ACC112 (cell line): ENCODE results near the gene TMIGD2.
"Not testable (repeated sequence)": the region's sequence is repeated elsewhere in the genome, so short reads cannot be mapped to it uniquely, and the experiment has no call there.

ENCODE experiments used
- H2AFZ ChIP-seq: fragments of 200-600 bp; sonication (generic); one replicate; pipeline ENCODE4 v1.6.0; 2017; ENCODE audit warnings: antibody characterized with exemption, low read length; ENCODE audit not compliant: unreplicated experiment
- H3K27ac ChIP-seq: fragments of 200-600 bp; sonication (generic); 2 replicates; pipeline ENCODE4 v1.5.1; 2014; ENCODE audit warnings: low read depth, mild to moderate bottlenecking, antibody characterized with exemption, low read length, moderate library complexity
- H3K27me3 ChIP-seq: fragments of 200-600 bp; sonication (generic); 2 replicates; pipeline ENCODE4 v1.6.1; 2014; ENCODE audit warnings: mild to moderate bottlenecking, antibody characterized with exemption, low read length, moderate library complexity, mixed read lengths; ENCODE audit not compliant: insufficient read depth
- H3K36me3 ChIP-seq: fragments of 200-600 bp; sonication (generic); 2 replicates; pipeline ENCODE4 v1.6.1; 2016; ENCODE audit warnings: mild to moderate bottlenecking, antibody characterized with exemption, low read length, moderate library complexity, mixed read lengths; ENCODE audit not compliant: insufficient read depth
- H3K4me1 ChIP-seq: fragments of 200-600 bp; sonication (generic); one replicate; pipeline ENCODE4 v1.6.1; 2016; ENCODE audit warnings: low read length, mixed read lengths; ENCODE audit not compliant: insufficient read depth, unreplicated experiment, control insufficient read depth
- H3K4me3 ChIP-seq: fragments of 200-600 bp; sonication (generic); 2 replicates; pipeline ENCODE4 v1.5.1; 2014; ENCODE audit warnings: mild to moderate bottlenecking, low read depth, low read length
- H3K79me2 ChIP-seq: fragments of 200-600 bp; sonication (generic); one replicate; pipeline ENCODE4 v1.6.0; 2016; ENCODE audit warnings: low read length; ENCODE audit not compliant: control insufficient read depth, unreplicated experiment, insufficient read depth

Gene TMIGD2

DNA sequence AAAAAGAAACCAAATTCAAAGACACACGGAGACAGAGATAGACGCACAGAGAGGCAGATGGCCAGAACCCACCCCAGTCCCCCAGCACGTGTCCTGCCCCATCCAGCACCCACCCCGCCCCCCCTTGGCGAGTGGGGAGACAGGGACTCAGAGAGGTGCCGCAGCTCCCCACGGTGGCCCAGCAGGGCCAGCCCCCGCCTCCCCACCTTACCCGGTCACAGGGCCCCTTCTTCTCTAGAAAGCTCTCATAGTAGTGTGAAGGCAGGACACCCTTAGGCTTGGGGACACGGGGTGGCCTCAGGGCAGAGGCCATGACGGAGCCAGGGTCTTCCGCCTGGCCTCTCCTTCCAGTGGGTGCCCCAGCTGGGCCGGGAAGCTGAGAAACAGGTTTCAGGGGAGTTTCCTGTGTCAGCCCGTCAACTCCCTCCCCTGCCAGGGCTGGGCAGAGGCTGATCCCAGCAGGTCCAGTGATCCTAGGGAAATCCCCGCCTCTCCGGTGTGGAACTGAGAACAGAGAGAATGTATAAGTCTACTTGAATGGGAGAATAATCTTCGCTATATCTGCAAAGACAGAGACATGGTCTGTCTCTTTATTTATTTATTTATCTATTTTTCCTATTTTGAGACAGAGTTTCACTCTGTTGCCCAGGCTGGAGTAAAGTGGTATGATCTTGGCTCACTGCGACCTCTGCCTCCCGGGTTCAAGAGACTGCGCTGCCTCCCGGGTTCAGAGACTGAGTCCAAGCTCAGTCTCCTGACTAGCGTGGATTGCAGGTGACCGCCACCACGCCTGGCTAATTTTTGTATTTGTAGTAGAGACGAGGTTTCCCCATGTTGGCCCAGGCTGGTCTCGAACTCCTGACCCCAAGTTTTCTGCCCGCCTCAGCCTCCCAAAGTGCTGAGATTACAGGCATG, 36.5 kb upstream of the TMIGD2 start, which contains the start of gene STAP2:
Gene STAP2, minus strand, starts transcription at position 387 of the 915 bp plus-strand sequence. Its CDS starts 74 bp downstream, at position 313.
- Histone ChIP-seq H3K4me3 (peak within 1 kb of the TSS; percentile 72), H2AFZ (peak within 1 kb of the TSS; percentile 92), H3K27ac (no peak within 1 kb of the TSS)

DNA sequence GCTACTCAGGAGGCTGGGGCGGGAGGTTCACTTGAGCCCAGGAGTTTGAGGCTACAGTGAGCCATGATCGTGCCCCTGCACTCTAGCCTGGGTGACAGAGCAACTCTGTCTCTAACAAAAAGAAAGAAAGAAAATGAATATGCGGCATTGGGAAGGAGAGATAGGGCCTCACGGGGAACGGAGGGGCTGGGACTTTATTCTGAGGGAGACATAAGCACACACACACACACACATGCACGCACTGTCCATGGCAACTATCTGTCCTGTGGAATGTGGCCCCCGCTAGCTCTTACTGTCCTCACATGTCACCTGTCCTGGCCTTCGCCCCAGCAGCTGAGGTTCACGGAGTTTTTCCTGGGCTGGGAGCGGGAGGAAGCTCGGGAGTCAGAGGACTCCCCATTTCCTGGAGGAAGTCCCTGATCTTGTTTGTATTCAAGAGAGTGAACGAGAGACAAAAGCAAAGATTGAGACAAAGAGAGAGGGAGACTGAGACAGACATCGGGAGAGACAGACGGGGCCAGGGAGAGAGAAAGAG, 35.8 kb upstream of the TMIGD2 start:
- H3K4me1 ChIP-seq: peaks cover 3% of the 10 kb centered on the region
- no peak overlapping the region for H3K27ac ChIP-seq
- no peaks in the 10 kb centered on the region for H3K36me3 ChIP-seq
- no peaks in the 10 kb centered on the region for H3K79me2 ChIP-seq
- H2AFZ ChIP-seq: peak overlapping the region; percentile 92
- peak overlapping the region; percentile 72 for H3K4me3 ChIP-seq
- H3K27me3 ChIP-seq: no peaks in the 10 kb centered on the region

More for the DNA sequence above, 36.5 kb upstream of the TMIGD2 start, which contains the start of gene STAP2:
- H3K4me1 ChIP-seq: peaks cover 3% of the 10 kb centered on the region
- H3K27me3 ChIP-seq: no peaks in the 10 kb centered on the region
- H3K36me3 ChIP-seq: no peaks in the 10 kb centered on the region
- H3K79me2 ChIP-seq: no peaks in the 10 kb centered on the region

DNA sequence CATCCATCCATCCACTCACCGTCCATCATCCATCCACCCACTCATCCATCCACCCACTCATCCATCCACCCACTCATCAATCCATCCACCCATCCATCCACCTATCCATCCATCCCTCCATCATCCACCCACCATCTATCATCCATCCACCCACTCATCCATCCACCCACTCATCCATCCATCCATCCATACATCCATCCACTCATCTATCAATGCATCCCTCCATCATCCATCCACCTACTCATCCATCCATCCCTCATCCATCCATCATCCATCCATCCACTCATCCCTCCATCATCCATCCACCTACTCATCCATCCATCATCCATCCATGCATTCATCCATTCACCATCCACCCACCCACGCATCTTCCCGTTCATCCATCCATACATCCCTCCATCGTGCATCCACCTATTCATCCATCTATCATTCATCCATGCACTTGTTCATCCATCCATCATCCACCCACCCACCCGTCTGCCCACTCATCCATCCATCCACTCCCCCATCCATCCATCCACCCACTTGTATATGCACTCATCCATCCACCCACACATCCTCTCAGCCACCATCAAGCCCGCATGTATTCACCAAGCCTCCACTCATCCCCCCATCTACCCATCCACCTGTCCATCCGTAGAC, 32.9 kb upstream of the TMIGD2 start:
- H3K27ac ChIP-seq: no peak overlapping the region
- H3K36me3 ChIP-seq: no peaks in the 10 kb centered on the region
- H3K79me2 ChIP-seq: no peaks in the 10 kb centered on the region
- H3K27me3 ChIP-seq: no peaks in the 10 kb centered on the region
- no peak overlapping the region for H3K4me3 ChIP-seq
- H3K4me1 ChIP-seq: peaks cover 3% of the 10 kb centered on the region
- no peak overlapping the region for H2AFZ ChIP-seq

DNA sequence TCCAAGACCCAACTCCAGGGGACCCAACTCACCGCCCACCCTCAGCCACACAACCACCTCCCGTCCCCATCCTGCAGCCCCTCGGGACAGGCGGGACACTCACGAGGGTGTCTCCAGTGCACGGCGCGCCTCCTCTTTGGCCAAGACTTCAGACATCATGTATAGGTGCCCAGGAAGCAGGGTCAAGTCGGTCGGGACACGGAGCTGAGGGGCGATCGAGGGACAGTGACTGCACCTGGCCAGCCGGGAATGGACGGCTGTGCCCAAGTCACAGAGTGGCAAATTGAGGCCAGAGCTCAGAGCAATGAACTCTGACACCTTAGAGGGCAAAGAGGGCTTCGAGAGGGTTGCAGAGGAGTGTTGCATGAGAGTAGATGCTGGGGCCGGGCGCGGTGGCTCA, 27.7 kb upstream of the TMIGD2 start:
- no peaks in the 10 kb centered on the region for H3K79me2 ChIP-seq
- no peak overlapping the region for H3K4me3 ChIP-seq
- H3K27ac ChIP-seq: no peak overlapping the region
- H3K27me3 ChIP-seq: no peaks in the 10 kb centered on the region
- H2AFZ ChIP-seq: no peak overlapping the region
- H3K4me1 ChIP-seq: peaks cover 3% of the 10 kb centered on the region
- H3K36me3 ChIP-seq: no peaks in the 10 kb centered on the region

GRCh38 chr19:4328991-4329681, 26.9 kb upstream of the TMIGD2 start:
- H3K27ac ChIP-seq, H3K4me1 ChIP-seq, H3K36me3 ChIP-seq, H3K79me2 ChIP-seq, H3K27me3 ChIP-seq: not testable (repeated sequence)
- Histone ChIP-seq H3K4me3 (peak overlapping the region; percentile 91), H2AFZ (peak overlapping the region; percentile 25)

DNA sequence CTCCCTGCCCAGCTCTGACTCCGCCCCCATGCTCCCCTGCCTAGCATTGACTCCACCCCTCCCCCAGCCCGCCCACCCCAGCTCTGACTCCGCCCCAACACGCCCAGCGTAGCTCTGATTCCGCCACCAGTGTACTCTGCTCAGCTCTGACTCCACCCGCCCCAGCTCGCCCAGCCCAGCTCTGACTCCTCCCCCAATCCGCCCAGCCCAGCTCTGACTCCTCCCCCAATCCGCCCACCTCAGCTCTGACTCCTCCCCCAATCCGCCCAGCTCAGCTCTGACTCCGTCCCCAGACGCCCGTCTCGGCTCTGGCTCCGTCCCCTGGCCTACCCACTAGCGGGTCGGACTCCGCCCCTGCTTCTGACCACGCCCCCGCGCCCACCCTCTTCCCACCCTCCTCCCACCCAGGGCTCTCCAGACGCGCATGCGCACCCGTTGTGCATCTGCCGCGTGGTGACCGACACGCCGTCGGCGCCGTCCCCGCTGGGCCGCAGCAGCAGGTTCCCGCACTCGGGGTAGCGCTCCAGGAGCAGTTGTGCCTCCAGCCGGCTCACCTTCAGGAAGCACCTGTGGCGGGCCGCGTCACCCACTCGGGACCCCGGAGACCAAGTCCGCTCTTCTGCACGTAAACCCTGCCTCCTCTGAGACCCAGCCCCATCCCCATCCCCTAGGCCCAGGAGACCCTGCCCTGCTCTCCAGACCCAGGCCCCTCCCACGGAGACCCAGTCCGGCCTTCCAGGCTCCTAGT, 26.2 kb upstream of the TMIGD2 start:
- Histone ChIP-seq H3K27me3 (no peaks in the 10 kb centered on the region), H3K4me3 (peak overlapping the region; percentile 91), H2AFZ (peak overlapping the region; percentile 25), H3K79me2 (no peaks in the 10 kb centered on the region), H3K36me3 (no peaks in the 10 kb centered on the region), H3K27ac (no peak overlapping the region), H3K4me1 (peaks cover 3% of the 10 kb centered on the region)

GRCh38 chr19:4327877-4328242, 25.7 kb upstream of the TMIGD2 start:
- Histone ChIP-seq H3K27me3 (no peaks in the 10 kb centered on the region), H3K4me1 (peaks cover 3% of the 10 kb centered on the region), H3K4me3 (peak overlapping the region; percentile 63), H2AFZ (peak overlapping the region; percentile 75), H3K27ac (no peak overlapping the region), H3K36me3 (no peaks in the 10 kb centered on the region), H3K79me2 (no peaks in the 10 kb centered on the region)

GRCh38 chr19:4327252-4327876, 25.2 kb upstream of the TMIGD2 start:
- Histone ChIP-seq H3K4me1 (peaks cover 3% of the 10 kb centered on the region), H3K36me3 (no peaks in the 10 kb centered on the region), H3K79me2 (no peaks in the 10 kb centered on the region), H3K4me3 (peak overlapping the region; percentile 63), H3K27me3 (no peaks in the 10 kb centered on the region), H2AFZ (peak overlapping the region; percentile 75), H3K27ac (no peak overlapping the region)

DNA sequence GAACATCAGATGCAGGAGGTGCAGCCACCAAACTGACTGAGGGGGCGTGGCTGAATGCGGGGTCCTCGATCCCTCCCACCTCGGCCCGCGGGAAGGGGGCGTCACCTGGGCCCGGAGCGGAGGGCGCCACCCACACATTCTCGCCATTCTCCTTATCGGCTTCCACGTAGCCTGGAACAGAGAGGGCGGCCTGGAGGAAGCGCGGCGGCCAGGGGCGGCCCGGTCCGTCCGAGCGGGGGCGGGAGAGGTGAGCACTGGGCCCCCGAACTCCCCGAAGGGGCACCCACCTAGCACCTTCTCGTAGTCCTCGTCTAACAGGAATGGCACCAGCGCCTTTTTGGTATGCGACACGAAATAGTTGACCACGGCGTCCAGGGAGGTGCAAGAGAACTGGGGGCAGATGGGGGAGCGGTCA, 24.7 kb upstream of the TMIGD2 start:
- Histone ChIP-seq H3K79me2 (no peaks in the 10 kb centered on the region), H2AFZ (no peak overlapping the region), H3K4me1 (peaks cover 3% of the 10 kb centered on the region), H3K36me3 (no peaks in the 10 kb centered on the region), H3K4me3 (peak overlapping the region; percentile 63; the same call in 1 of the 2 replicates), H3K27ac (no peak overlapping the region), H3K27me3 (no peaks in the 10 kb centered on the region)
